Measurements from ENCODE around the gene MAPKAP1. TPM values are rescaled to one million over a fixed set of nuclear protein-coding genes. Genes with fewer than 3 reads are reported as not detected.

Gene MAPKAP1
- total and polyA plus RNA-seq, 2 experiments from 2014 or later: 68.4 to 98.5 TPM

GRCh38 chr9:125659954-125660353, 47.1 kb downstream of the MAPKAP1 start (continued):
- no peak for TF ChIP-seq ZNF331 (CRISPR knock-in tag; IDR thresholded peaks at IDR 0.05; ENCODE audit: low read depth)
- no peak for TF ChIP-seq STAT1 (IDR thresholded peaks at IDR 0.05; ENCODE audit: unreplicated experiment)
- TF ChIP-seq ETS1 (IDR thresholded peaks at IDR 0.05): no peak
- TF ChIP-seq EZH2phosphoT487 (IDR thresholded peaks at IDR 0.05; ENCODE audit: unreplicated experiment): no peak
- TF ChIP-seq CTCF (conservative IDR thresholded peaks at IDR 0.05; ENCODE audit: low read depth in 2 of 2): no peak
- TF ChIP-seq JUNB (IDR thresholded peaks at IDR 0.05; ENCODE audit: unreplicated experiment): no peak

- Mint-ChIP-seq H3K4me3 (no peak overlapping the region), H3K36me3 (ENCODE audit: low read depth) (peaks cover 15% of the 10 kb centered on the region; the same call in 2 of the 3 replicates), H3K4me1 (peaks cover 41% of the 10 kb centered on the region), H3K9me3 (no peaks in the 10 kb centered on the region), H3K27ac (no peak overlapping the region), H3K27me3 (ENCODE audit: insufficient read depth, low read depth, poor library complexity) (no peaks in the 10 kb centered on the region)
- H3K4me3 ChIP-seq: no peak overlapping the region
- H3K27ac ChIP-seq (ENCODE audit: low read depth): 0 out of 2 replicates have a peak overlapping the region, but pooled peaks have one; percentile 22
- H2AFZ ChIP-seq: no peak overlapping the region
- peaks cover 44% of the 10 kb centered on the region for H3K4me1 ChIP-seq (ENCODE audit: insufficient read depth)
- H3F3A ChIP-seq (replicated peaks; ENCODE audit: low read depth): no peaks in the 10 kb centered on the region
- no peak for ATAC-seq
- H3K27me3 ChIP-seq (ENCODE audit: insufficient read depth): no peaks in the 10 kb centered on the region
- H3K79me2 ChIP-seq (replicated peaks; ENCODE audit: insufficient read depth): peaks cover 7% of the 10 kb centered on the region; the same call in 1 of the 2 replicates
- H3K9me2 ChIP-seq (ENCODE audit: insufficient read depth): no peaks in the 10 kb centered on the region
- peaks cover 3% of the 10 kb centered on the region; the same call in 1 of the 2 replicates for H3K36me3 ChIP-seq (ENCODE audit: insufficient read depth)
- no peaks in the 10 kb centered on the region for H4K20me1 ChIP-seq (replicated peaks; ENCODE audit: insufficient read depth)
- no peak overlapping the region for H3K4me2 ChIP-seq
- no peak for DNase-seq (ENCODE audit: low spot score)
- TF ChIP-seq ETS1 (IDR thresholded peaks at IDR 0.05) (no peak), ZNF462 (CRISPR knock-in tag; IDR thresholded peaks at IDR 0.05) (no peak), JUNB (IDR thresholded peaks at IDR 0.05; ENCODE audit: unreplicated experiment) (no peak), CREB1 (CRISPR knock-in tag; IDR thresholded peaks at IDR 0.05; ENCODE audit: low read depth) (no peak), EZH2phosphoT487 (IDR thresholded peaks at IDR 0.05; ENCODE audit: unreplicated experiment) (no peak), EZH2 (IDR thresholded peaks at IDR 0.05; ENCODE audit: low read depth, unreplicated experiment) (no peak), STAT1 (IDR thresholded peaks at IDR 0.05; ENCODE audit: unreplicated experiment) (no peak), ZNF114 (CRISPR knock-in tag; IDR thresholded peaks at IDR 0.05) (no peak)
Observed at GRCh38 chr9:125659201-125659840, 47.7 kb downstream of the MAPKAP1 start.

Data from GM23338 (cell line).